ENCODE results near the gene STARD7.

DNA sequence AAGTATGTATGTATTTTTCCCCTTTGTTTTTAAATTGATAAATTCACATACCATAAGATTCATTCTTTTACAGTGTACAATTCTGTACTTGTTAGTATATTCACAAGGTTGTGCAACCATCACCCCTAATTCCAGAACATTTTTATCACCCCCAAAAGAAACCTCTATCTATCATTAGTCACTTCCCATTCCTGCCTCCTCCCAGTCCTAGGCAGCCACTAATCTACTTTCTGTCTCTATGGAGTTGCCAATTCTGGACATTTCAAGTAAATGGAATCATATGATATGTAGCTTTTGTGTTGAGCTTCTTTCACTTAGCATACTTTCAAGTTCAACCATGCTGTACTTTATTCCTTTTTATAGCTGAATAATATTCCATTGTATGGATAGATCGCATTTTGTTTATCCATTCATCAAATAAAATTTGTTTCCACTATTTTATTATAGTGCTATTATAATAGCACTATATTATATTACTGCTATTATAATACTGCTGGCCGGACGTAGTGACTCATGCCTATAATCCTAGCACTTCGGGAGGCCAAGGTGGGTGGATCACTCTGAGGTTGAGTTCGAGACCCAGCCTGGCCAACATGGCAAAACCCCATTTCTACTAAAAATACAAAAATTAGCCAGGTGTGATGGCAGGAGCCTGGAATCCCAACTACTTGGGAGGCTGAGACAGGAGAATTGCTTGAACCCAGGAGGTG lies 10.9 kb downstream of the STARD7 start:
- TF ChIP-seq, protein P1, sequence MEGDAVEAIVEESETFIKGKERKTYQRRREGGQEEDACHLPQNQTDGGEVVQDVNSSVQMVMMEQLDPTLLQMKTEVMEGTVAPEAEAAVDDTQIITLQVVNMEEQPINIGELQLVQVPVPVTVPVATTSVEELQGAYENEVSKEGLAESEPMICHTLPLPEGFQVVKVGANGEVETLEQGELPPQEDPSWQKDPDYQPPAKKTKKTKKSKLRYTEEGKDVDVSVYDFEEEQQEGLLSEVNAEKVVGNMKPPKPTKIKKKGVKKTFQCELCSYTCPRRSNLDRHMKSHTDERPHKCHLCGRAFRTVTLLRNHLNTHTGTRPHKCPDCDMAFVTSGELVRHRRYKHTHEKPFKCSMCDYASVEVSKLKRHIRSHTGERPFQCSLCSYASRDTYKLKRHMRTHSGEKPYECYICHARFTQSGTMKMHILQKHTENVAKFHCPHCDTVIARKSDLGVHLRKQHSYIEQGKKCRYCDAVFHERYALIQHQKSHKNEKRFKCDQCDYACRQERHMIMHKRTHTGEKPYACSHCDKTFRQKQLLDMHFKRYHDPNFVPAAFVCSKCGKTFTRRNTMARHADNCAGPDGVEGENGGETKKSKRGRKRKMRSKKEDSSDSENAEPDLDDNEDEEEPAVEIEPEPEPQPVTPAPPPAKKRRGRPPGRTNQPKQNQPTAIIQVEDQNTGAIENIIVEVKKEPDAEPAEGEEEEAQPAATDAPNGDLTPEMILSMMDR (IDR thresholded peaks at IDR 0.05) = no peak
- TF ChIP-seq POLR2A (IDR thresholded peaks at IDR 0.05) = no peak

Measured in right lobe of liver (tissue), 4 donors.